Thymus (tissue), 14 donors: ENCODE measurements around the gene IP6K1. TPM values are rescaled to one million over a fixed set of nuclear protein-coding genes. Genes with fewer than 3 reads are reported as not detected.
"Not testable (repeated sequence)": the region's sequence is repeated elsewhere in the genome, so short reads cannot be mapped to it uniquely, and the experiment has no call there.

Experiments used
- DNase-seq, 9 donors: peaks; one replicate each; pipeline ENCODE4 v3.0.0-alpha.2; 2013; ENCODE audit warnings: low spot score in 9 of 9, low read depth in 6 of 9, missing footprints in 1 of 9
- H3K27ac ChIP-seq, 2 donors: one replicate each; pipeline ENCODE4 v1.5.1; 2013; ENCODE audit warnings: control low read depth in 1 of 2, low read depth in 1 of 2, low read length in 1 of 2, mild to moderate bottlenecking in 1 of 2, moderate library complexity in 1 of 2
- H3K27me3 ChIP-seq, 2 donors: one replicate each; pipeline ENCODE4 v1.5.1; 2013; ENCODE audit warnings: low read length in 1 of 2; ENCODE audit not compliant: control insufficient read depth in 2 of 2, insufficient read depth in 1 of 2
- H3K36me3 ChIP-seq, 2 donors: one replicate each; pipeline ENCODE4 v1.5.1; 2013; ENCODE audit warnings: low read length in 1 of 2, mild to moderate bottlenecking in 1 of 2, moderate library complexity in 1 of 2; ENCODE audit not compliant: control insufficient read depth in 2 of 2, insufficient read depth in 2 of 2
- H3K4me1 ChIP-seq, 2 donors: one replicate each; pipeline ENCODE4 v1.5.1; 2013; ENCODE audit warnings: low read length in 2 of 2; ENCODE audit not compliant: control insufficient read depth in 2 of 2, insufficient read depth in 2 of 2
- H3K4me3 ChIP-seq, 2 donors: one replicate each; pipeline ENCODE4 v1.5.1; 2013; ENCODE audit warnings: low read length in 2 of 2, control low read depth in 1 of 2, mild to moderate bottlenecking in 1 of 2
- H3K9me3 ChIP-seq, 2 donors: one replicate each; pipeline ENCODE4 v1.5.1; 2013; ENCODE audit warnings: low read length in 1 of 2, mild to moderate bottlenecking in 1 of 2; ENCODE audit not compliant: control insufficient read depth in 2 of 2, insufficient read depth in 1 of 2
- WGBS: extraction: QIAGEN DNeasy Blood & Tissue Kit; methylation state at CpG from one replicate; pipeline ENCODE4 v1.1.7; 2013; 5-methylcytosine and 5-hydroxymethylcytosine counted together
- long read RNA-seq, 10 donors: transcript quantifications; one replicate each; lab custom pipeline, GENCODE V29; 2026
- polyA plus RNA-seq: library from polyadenylated mRNA; stranded (reverse); fragments of 200-250 nt; gene quantifications from one replicate; pipeline ENCODE4 v1.2.3, GENCODE V29; 2013
- total RNA-seq: library from RNA; stranded (reverse); fragments of 120-200 nt; gene quantifications from one replicate; pipeline ENCODE4 v1.2.4, GENCODE V29; 2013
- donor health status: healthy.

The IP6K1 gene
- 12.2 TPM for total RNA-seq
- polyA plus RNA-seq = 17.2 TPM
- long read RNA-seq, donor 1, full-length matches to known transcripts = 2 of 2 reads
- long read RNA-seq, donor 1, partial matches to known transcripts = 0 of 2 reads
- long read RNA-seq, donor 1, other reads (novel, unspliced or antisense) = 0 of 2 reads
- long read RNA-seq, donor 2, full-length matches to known transcripts = 14 of 14 reads
- long read RNA-seq, donor 2, partial matches to known transcripts = 0 of 14 reads
- long read RNA-seq, donor 2, other reads (novel, unspliced or antisense) = 0 of 14 reads
- long read RNA-seq, donor 3, full-length matches to known transcripts = 15 of 15 reads
- long read RNA-seq, donor 3, partial matches to known transcripts = 0 of 15 reads
- long read RNA-seq, donor 3, other reads (novel, unspliced or antisense) = 0 of 15 reads
- long read RNA-seq, donor 4, full-length matches to known transcripts = 4 of 4 reads
- long read RNA-seq, donor 4, partial matches to known transcripts = 0 of 4 reads
- long read RNA-seq, donor 4, other reads (novel, unspliced or antisense) = 0 of 4 reads
- long read RNA-seq, donor 5, full-length matches to known transcripts = 8 of 8 reads
- long read RNA-seq, donor 5, partial matches to known transcripts = 0 of 8 reads
- long read RNA-seq, donor 5, other reads (novel, unspliced or antisense) = 0 of 8 reads
- long read RNA-seq, donor 6, full-length matches to known transcripts = 9 of 9 reads
- long read RNA-seq, donor 6, partial matches to known transcripts = 0 of 9 reads
- long read RNA-seq, donor 6, other reads (novel, unspliced or antisense) = 0 of 9 reads
- long read RNA-seq, donor 7, full-length matches to known transcripts = 5 of 5 reads
- long read RNA-seq, donor 7, partial matches to known transcripts = 0 of 5 reads
- long read RNA-seq, donor 7, other reads (novel, unspliced or antisense) = 0 of 5 reads
- long read RNA-seq, donor 8, full-length matches to known transcripts = 5 of 5 reads
- long read RNA-seq, donor 8, partial matches to known transcripts = 0 of 5 reads
- long read RNA-seq, donor 8, other reads (novel, unspliced or antisense) = 0 of 5 reads
- long read RNA-seq, donor 9, full-length matches to known transcripts = 9 of 9 reads
- long read RNA-seq, donor 9, partial matches to known transcripts = 0 of 9 reads
- long read RNA-seq, donor 9, other reads (novel, unspliced or antisense) = 0 of 9 reads
- long read RNA-seq, donor 10, full-length matches to known transcripts = 10 of 10 reads
- long read RNA-seq, donor 10, partial matches to known transcripts = 0 of 10 reads
- long read RNA-seq, donor 10, other reads (novel, unspliced or antisense) = 0 of 10 reads

- 4% methylated on average over 55 of the region's 55 CpGs for WGBS
- DNase-seq = peak; percentile 99 to 100 (median 100)
- no peaks in the 10 kb centered on the region for H3K27me3 ChIP-seq
- peaks cover 13 to 17% of the 10 kb centered on the region in 2 donors for H3K36me3 ChIP-seq
- H3K4me3 ChIP-seq = peak within 1 kb of the TSS; percentile 79 to 100
- peaks cover 12 to 30% of the 10 kb centered on the region in 2 donors for H3K4me1 ChIP-seq
- no peaks in the 10 kb centered on the region for H3K9me3 ChIP-seq
- peak within 1 kb of the TSS; percentile 87 to 94 for H3K27ac ChIP-seq
Measured at GRCh38 chr3:49786357-49787181, at the start of gene IP6K1. IP6K1 (minus strand) TSS chr3:49786542; CDS start chr3:49748040, 38,502 bp downstream.

- no peak for DNase-seq
- H3K4me1 ChIP-seq = no peaks in the 10 kb centered on the region
- peaks cover 43 to 46% of the 10 kb centered on the region in 2 donors for H3K36me3 ChIP-seq
- WGBS = 56% methylated on average over 3 of the region's 3 CpGs
- peaks cover 0 to 2% of the 10 kb centered on the region in 2 donors for H3K9me3 ChIP-seq
- H3K27ac ChIP-seq = no peak overlapping the region
- no peaks in the 10 kb centered on the region for H3K27me3 ChIP-seq
- H3K4me3 ChIP-seq = no peak overlapping the region
Measured at GRCh38 chr3:49831341-49831740, 45.0 kb upstream of the IP6K1 start.

GRCh38 chr3:49826016-49826415, 39.7 kb upstream of the IP6K1 start:
- Histone ChIP-seq H3K27me3 (no peaks in the 10 kb centered on the region), H3K36me3 (peaks cover 22 to 27% of the 10 kb centered on the region in 2 donors), H3K4me1 (no peaks in the 10 kb centered on the region), H3K27ac (no peak overlapping the region), H3K9me3 (peaks cover 1 to 2% of the 10 kb centered on the region in 2 donors), H3K4me3 (no peak overlapping the region)
- 98% methylated on average over 6 of the region's 6 CpGs for WGBS
- DNase-seq = no peak

GRCh38 chr3:49823131-49823530, 36.8 kb upstream of the IP6K1 start:
- H3K36me3 ChIP-seq, H3K27me3 ChIP-seq, H3K4me3 ChIP-seq, H3K27ac ChIP-seq, DNase-seq, H3K9me3 ChIP-seq, H3K4me1 ChIP-seq: not testable (repeated sequence)
- 95% methylated on average over 3 of the region's 3 CpGs for WGBS

- Histone ChIP-seq H3K4me1 (peaks cover 2 to 30% of the 10 kb centered on the region in 2 donors), H3K4me3 (peak within 1 kb of the TSS; percentile 56 to 61), H3K27ac (peak within 1 kb of the TSS; percentile 76 to 88), H3K9me3 (no peaks in the 10 kb centered on the region), H3K27me3 (no peaks in the 10 kb centered on the region), H3K36me3 (peaks cover 28 to 30% of the 10 kb centered on the region in 2 donors)
- WGBS = 10% methylated on average over 9 of the region's 9 CpGs
- peak in 3 of 9 donors; percentile 44 to 68 (median 45) for DNase-seq
Measured at GRCh38 chr3:49813497-49814174, 27.3 kb upstream of the IP6K1 start, which contains the start of gene UBA7. UBA7 (minus strand) TSS chr3:49813953; CDS start chr3:49813787, 166 bp downstream.

GRCh38 chr3:49812916-49813496, 26.7 kb upstream of the IP6K1 start:
- peaks cover 2 to 36% of the 10 kb centered on the region in 2 donors for H3K4me1 ChIP-seq
- H3K9me3 ChIP-seq = no peaks in the 10 kb centered on the region
- peak overlapping the region; percentile 56 to 61 for H3K4me3 ChIP-seq
- WGBS = 54% methylated on average over 9 of the region's 9 CpGs
- H3K27me3 ChIP-seq = no peaks in the 10 kb centered on the region
- H3K27ac ChIP-seq = peak overlapping the region; percentile 76 to 86
- peaks cover 28 to 30% of the 10 kb centered on the region in 2 donors for H3K36me3 ChIP-seq
- DNase-seq = no peak

- H3K27me3 ChIP-seq = peaks cover 4 to 32% of the 10 kb centered on the region in 2 donors
- H3K27ac ChIP-seq = peak overlapping the region; percentile 56 to 63
- peaks cover 30 to 41% of the 10 kb centered on the region in 2 donors for H3K36me3 ChIP-seq
- peak in 1 of 9 donors; percentile 56 for DNase-seq
- H3K4me1 ChIP-seq = peaks cover 14 to 66% of the 10 kb centered on the region in 2 donors
- H3K4me3 ChIP-seq = no peak overlapping the region
- WGBS = 61% methylated on average over 13 of the region's 13 CpGs
- peaks cover 0 to 2% of the 10 kb centered on the region in 2 donors for H3K9me3 ChIP-seq
Measured at GRCh38 chr3:49807431-49808114, 21.2 kb upstream of the IP6K1 start.
